Activated CD4-positive, alpha-beta T cell treated with anti-CD3 and anti-CD28 coated beads for 4 hours (primary cell): Measurements from ENCODE around the gene LATS1.

Experiments used
- DNase-seq, 2 donors: peaks; one replicate each; pipeline ENCODE4 v3.0.0-alpha.2; 2020

LATS1 gene

DNA sequence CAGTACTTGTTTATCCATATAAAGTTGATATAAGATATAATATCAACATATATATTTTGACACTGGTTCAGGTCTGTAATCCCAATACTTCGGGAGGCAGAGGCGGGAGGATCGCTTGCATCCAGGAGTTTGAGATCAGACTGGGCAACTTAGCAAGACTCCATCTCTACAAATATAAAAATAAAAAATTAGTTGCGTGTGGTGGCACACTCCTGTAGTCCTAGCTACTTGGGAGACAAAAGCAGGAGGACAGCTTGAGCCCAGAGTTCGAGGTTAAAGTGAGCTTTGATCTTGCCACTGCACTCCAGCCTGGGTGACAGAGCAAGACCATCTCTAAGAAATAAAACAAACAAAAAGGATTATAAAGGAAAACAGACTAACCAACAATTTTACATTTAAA is 60.5 kb downstream of the LATS1 start:
- DNase-seq = no peak

DNA sequence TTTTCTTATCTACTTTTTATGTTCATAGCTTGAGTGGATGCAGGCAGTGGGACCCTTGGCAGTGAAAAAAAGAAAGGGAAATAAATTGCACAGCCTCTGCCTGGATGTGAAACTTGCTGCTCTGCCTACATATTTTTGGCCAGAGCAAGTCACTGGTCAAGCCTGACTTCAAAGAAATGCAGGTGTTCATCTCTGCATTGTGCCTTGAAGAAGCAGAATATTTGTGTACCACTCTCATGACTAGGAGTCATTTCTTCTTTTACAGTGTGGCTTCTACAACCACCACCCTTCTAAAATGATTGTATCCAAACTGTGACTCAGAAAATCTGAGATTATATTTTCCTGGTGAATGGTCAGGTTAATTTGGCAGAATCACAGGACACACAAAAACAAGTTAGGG is 66.8 kb downstream of the LATS1 start:
- no peak for DNase-seq

DNA sequence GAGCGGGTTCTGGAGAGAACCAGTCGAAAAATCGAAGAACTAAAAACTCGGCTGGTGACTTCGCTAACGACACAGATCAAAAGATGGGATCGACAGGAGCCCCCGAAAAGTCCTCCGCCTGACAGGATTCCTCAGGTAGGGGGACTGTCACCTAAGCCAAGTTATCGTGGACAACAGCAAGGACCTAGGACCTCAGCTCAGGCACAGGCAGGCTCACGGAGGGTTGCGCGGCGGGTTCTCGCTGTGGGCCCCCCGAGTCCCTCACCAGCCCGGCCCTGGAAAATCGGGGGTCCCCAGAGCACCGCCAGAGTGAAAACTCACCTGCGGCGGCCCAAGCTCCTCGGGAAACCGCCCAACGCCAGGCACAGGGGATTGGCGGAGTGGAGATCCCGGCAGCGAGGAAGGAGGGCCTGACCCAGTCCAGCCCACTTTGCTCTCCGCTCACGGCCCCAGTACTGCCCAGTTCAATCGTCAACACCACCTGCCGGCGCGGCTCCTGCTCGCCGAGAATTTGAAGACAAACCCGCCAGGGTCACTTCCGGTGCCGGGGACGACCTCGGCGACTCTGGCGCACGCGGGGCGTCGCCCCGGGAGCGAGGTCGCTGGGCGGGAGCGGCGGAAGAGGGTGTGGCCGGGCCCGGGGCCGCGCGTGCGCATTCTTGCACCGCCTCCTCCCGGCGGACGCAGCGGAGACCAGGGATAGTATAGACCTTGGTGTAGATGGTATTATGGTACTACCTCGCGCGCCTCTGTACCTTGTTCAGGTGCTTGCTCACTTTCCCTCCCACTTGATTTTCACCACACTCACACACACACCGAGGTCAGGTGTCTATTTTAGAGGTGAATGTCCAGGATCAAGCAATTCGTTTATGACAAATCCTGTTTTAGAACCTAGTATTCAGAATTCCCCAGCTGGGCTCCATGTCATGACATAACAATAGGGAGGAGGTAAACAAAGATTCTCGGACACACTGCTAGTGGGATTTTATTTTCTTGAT is 69.5 kb downstream of the LATS1 start, which contains the start of gene KATNA1:
TSS of gene KATNA1 (minus strand) at position 567 of the 998 bp plus-strand sequence. CDS start 10,167 bp downstream, outside the sequence.
- DNase-seq = peak; percentile 83 to 84

DNA sequence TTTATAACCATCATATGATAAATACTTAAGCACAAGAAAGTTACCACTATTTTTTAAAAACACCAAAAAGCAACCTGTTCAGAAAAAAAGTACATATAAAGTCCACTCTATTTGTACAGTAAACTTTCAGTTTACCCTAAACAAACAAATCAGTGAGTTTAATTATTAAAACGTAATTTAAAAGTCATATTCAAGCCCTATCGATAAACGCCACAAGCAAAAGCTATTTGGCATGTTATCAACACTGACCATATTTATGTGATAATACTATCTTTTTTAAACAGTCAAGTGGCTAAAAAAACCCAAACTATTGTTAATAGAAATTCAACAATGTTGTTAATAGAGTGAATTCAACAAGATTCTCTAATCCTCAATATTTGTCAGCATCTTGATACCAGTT is 71.3 kb downstream of the LATS1 start:
- no peak for DNase-seq

DNA sequence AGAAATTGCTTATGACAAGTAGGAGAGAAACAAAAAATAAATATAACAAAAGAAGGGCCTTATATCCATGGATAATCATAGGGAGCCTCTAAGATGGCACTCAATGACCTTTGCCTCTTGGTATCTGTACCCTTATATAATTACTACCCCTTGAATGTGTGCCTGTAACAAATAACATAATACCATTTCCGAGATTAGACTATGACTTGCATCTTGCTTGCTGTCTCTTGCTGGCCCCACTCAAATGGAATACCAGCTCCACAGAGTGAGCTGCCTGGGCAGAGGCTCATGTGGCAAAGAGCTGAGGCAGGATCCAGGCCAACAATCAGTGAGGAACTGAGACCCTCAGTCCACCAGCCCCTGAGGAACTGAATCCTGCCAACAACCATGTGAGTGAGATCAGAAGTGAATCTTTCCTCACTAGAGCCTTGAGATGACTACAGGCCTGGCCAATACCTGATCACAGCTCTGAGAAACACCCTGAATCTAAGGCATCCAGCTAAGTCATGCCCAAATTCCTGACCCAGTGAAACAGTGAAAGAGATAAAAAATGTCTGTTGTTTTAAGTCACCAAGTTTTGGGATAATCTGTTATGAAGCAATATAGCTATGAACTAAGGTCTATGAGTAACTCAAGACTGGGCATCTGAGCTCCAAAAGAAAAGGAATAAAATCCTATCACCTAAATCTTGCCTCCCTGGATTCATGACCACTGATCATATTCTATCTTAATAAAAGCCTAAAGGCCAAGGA is 74.9 kb downstream of the LATS1 start:
- DNase-seq = no peak

DNA sequence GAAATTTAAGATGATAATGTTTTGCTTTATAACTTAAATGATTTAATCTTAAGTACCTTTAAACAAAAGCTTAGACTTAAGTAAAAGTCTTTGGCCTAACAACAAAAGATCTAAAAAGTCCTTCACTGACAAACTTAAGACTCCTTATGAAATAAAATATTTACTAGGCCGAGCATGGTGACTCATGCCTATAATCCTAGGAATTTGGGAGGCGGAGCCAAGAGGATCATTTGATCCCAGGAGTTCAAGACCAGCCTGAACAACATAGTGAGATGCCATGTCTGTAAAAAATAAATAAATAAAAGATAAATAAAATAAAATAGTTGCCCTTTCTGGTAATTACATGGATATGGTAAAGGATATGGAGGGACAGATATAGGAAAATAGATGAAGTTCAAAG is 81.8 kb downstream of the LATS1 start:
- no peak for DNase-seq

DNA sequence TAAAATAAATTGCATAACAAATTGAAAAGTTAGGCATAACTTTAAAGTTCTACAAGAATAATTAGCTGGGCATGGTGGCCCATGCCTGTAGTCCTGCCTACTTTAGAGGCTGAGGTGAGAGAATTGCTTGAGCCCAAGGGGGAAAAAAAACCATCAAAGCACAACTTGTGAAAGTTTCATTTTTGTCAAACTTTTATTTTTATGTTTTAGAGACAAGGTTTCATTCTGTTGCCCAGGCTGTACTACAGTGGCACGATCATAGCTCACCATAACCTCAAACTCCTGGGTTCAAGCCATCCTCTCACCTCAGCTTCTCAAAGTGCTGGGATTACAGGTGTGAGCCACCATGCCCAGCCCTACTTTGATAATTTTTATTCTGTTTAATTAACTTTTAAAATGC is 83.6 kb downstream of the LATS1 start:
- no peak for DNase-seq

DNA sequence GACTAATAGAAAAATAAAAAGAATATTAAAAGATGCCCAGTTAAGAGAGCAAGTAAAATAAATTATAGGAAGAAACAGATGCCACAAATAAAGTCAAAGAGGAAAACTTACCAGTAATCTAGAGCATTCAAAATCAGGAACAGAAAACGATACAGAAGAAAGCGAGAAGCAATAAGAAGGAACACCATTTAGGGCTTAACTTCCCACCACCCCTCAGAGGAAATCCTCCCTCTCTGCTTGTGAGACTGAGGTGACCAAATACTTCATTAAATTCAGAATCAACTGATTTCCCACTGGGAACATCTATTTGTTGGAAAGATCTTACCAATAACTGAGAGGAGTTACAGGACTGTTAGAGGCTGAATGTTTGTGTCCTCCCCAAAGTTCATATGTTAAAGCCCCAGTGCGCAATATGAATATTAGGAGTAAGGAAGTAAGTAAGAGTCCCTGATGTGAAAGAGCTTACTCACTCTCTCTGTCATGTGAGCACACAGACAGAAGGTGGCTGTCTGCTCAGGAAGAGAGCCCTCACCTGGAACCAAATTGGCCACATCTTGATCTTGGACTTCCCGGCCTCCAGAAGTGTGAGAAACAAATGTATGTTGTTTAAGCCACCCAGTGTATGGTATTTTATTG is 88.9 kb downstream of the LATS1 start:
- DNase-seq = no peak

DNA sequence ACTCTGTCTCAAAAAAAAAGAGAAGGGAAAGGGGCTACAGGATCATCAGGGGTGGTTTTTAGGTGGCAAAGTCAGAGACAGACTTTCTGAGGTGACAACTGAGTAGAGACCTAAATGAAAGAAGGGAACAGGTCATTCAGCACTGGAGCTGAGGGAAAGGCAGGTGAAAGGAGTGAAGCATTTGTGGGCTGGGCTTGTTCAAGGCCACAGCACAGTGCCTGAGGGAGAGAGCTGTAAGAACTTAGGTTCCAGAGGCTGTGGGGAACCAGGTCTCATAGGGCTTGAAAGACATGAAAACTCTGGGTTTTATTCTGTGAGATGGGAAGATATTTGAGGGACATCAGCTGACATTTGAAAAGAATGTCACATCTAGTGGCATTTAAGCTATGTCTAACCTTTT is 90.2 kb downstream of the LATS1 start:
- DNase-seq = no peak

DNA sequence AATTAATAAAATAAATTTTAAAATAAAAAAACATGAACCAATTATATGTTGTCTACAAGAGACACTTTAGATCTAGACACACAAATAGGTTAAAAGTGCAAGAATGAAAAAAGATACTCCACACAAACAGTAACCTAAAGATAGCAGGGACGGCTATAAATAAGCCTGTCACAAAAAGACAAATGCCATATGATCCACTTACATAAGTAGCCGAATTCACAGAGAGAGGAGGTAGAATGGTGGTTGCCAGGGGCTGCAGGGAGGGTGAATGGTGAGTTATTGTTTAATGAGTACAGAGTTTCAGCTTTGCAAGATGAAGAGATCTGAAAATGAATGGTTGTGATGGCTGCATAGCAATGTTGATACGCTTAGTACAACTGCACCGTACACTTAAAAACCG is 102.1 kb downstream of the LATS1 start:
- no peak for DNase-seq

DNA sequence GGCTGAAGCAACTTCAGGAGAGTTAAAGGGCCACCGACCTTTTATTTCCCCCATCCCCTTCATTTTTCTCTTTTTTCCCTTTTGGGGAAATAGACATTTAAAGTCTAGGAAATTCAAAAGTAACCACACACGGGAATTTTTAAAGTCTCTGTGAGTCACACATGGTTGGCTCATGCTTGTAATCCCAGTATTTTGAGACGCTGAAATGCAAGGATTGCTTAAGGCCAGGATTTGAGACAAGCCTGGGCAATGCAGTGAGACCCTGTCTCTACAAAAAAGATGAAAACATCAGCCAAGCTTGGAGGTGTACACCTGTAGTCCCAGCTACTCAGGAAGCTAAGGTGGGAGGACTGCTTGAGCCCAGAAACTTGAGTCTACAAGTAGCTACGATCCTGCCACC is 103.6 kb downstream of the LATS1 start:
- DNase-seq = no peak

DNA sequence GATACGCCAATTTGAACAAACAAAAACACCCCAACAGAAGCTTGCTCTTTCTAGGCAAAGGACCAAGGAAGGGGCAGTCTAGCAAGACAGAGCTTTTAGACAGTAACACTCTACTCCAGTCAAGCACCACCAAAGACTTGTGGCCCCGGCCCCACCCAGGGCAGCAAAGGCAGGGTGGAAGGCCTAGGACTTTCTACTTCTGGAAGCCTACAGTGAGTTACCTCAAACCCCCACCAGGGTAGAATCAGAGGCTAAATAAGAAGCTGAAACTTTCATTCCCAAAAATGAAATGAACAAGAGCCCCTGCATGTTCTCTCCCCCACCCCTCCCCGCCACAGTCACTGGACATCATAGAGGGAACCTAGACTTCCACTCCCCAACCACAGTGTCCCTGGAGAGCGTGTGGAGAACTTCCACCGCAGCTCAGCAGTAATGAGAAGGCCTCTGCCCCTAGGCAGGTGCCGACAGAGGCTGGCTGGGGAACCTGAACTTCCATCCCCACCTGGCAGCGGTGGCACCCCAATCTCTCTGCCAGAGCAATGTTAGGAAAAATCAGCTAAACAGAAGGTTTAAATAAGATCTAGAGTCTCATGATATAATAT is 109.4 kb downstream of the LATS1 start:
- no peak for DNase-seq
